Activated T-helper 1 cell treated with anti-CD3 and anti-CD28 coated beads, Interleukin-12 subunit alpha, Interleukin-12 subunit beta, Interleukin-2, Interleukin-4 antibody, amounts not matched to agents 30 ng/mL and 10 ng/mL and 1 ng/mL, durations not matched to agents 14 hours and 24 hours and 36 hours (primary cell): ENCODE data around the gene ARL4A. TPM values are rescaled to one million over a fixed set of nuclear protein-coding genes. Genes with fewer than 3 reads are reported as not detected.

Experiments used
- DNase-seq: peaks from one replicate; pipeline ENCODE4 v3.0.0; 2021; ENCODE audit warnings: low spot score
- H3K27ac Mint-ChIP-seq: one replicate; pipeline ENCODE4 v1.8.0; 2021; ENCODE audit warnings: mild to moderate bottlenecking, mixed read lengths
- H3K27me3 Mint-ChIP-seq: one replicate; pipeline ENCODE4 v1.8.0; 2022; ENCODE audit warnings: mild to moderate bottlenecking, moderate library complexity, mixed read lengths; ENCODE audit not compliant: insufficient read depth
- H3K36me3 Mint-ChIP-seq: one replicate; pipeline ENCODE4 v1.8.0; 2021; ENCODE audit warnings: low read depth, mixed read lengths
- H3K4me1 Mint-ChIP-seq: one replicate; pipeline ENCODE4 v1.8.0; 2021; ENCODE audit warnings: low read depth, mixed read lengths
- H3K4me3 Mint-ChIP-seq: one replicate; pipeline ENCODE4 v1.8.0; 2021; ENCODE audit warnings: mild to moderate bottlenecking, moderate library complexity, mixed read lengths
- H3K9me3 Mint-ChIP-seq: one replicate; pipeline ENCODE4 v1.8.0; 2021; ENCODE audit warnings: mixed read lengths
- intact Hi-C: fragments of 100-400 bp; cut with micrococcal nuclease; formaldehyde crosslinking; loops from one replicate; pipeline ENCODE4 v1.15.1; 2024
- total RNA-seq: library from RNA; stranded (reverse); gene quantifications from 2 replicates; pipeline ENCODE4 v1.2.3, GENCODE V29; 2022

ARL4A gene
- total RNA-seq, 1 donor from 2014 or later: 10.2 TPM

- intact Hi-C loops: no loop called here
- Mint-ChIP-seq H3K36me3 (no peaks in the 10 kb centered on the region), H3K27me3 (no peaks in the 10 kb centered on the region), H3K4me1 (peaks cover 23% of the 10 kb centered on the region), H3K27ac (no peak overlapping the region), H3K4me3 (no peak overlapping the region), H3K9me3 (no peaks in the 10 kb centered on the region)
- no peak for DNase-seq
Measured at GRCh38 chr7:12692479-12693259, 5.2 kb downstream of the ARL4A start.

GRCh38 chr7:12694817-12695216, 7.4 kb downstream of the ARL4A start:
- H3K4me1 Mint-ChIP-seq: peaks cover 6% of the 10 kb centered on the region
- no peak for DNase-seq

GRCh38 chr7:12695965-12696364, 8.5 kb downstream of the ARL4A start:
- Mint-ChIP-seq H3K27ac (no peak overlapping the region), H3K4me3 (no peak overlapping the region), H3K9me3 (no peaks in the 10 kb centered on the region), H3K27me3 (no peaks in the 10 kb centered on the region), H3K4me1 (peaks cover 6% of the 10 kb centered on the region), H3K36me3 (peaks cover 2% of the 10 kb centered on the region)
- no peak for DNase-seq
- intact Hi-C loops: no loop called here

More at GRCh38 chr7:12694817-12695216, 7.4 kb downstream of the ARL4A start:
- Mint-ChIP-seq H3K4me3 (no peak overlapping the region), H3K27me3 (no peaks in the 10 kb centered on the region), H3K36me3 (peaks cover 2% of the 10 kb centered on the region), H3K9me3 (no peaks in the 10 kb centered on the region), H3K27ac (no peak overlapping the region)
- intact Hi-C loops: no loop called here

GRCh38 chr7:12699299-12699698, 11.9 kb downstream of the ARL4A start:
- no peaks in the 10 kb centered on the region for H3K4me1 Mint-ChIP-seq
- no peak for DNase-seq
- no peaks in the 10 kb centered on the region for H3K27me3 Mint-ChIP-seq
- H3K36me3 Mint-ChIP-seq: peaks cover 2% of the 10 kb centered on the region
- H3K27ac Mint-ChIP-seq: no peak overlapping the region
- H3K9me3 Mint-ChIP-seq: peaks cover 6% of the 10 kb centered on the region
- no peak overlapping the region for H3K4me3 Mint-ChIP-seq
- intact Hi-C loops: no loop called here

- Mint-ChIP-seq H3K36me3 (peaks cover 2% of the 10 kb centered on the region), H3K4me1 (no peaks in the 10 kb centered on the region), H3K9me3 (peaks cover 6% of the 10 kb centered on the region), H3K27ac (no peak overlapping the region), H3K4me3 (no peak overlapping the region), H3K27me3 (no peaks in the 10 kb centered on the region)
- intact Hi-C loops: no loop called here
- no peak for DNase-seq
Measured at GRCh38 chr7:12701433-12701832, 14.0 kb downstream of the ARL4A start.

- peaks cover 6% of the 10 kb centered on the region for H3K9me3 Mint-ChIP-seq
- H3K4me3 Mint-ChIP-seq: no peak overlapping the region
- intact Hi-C loops: no loop called here
Measured at GRCh38 chr7:12703881-12704280, 16.4 kb downstream of the ARL4A start.

GRCh38 chr7:12705878-12706277, 18.4 kb downstream of the ARL4A start:
- Mint-ChIP-seq H3K27ac (no peak overlapping the region), H3K27me3 (no peaks in the 10 kb centered on the region), H3K4me1 (no peaks in the 10 kb centered on the region), H3K4me3 (no peak overlapping the region), H3K9me3 (peaks cover 6% of the 10 kb centered on the region), H3K36me3 (no peaks in the 10 kb centered on the region)
- no peak for DNase-seq
- intact Hi-C loops: no loop called here

More at GRCh38 chr7:12703881-12704280, 16.4 kb downstream of the ARL4A start:
- Mint-ChIP-seq H3K27ac (no peak overlapping the region), H3K27me3 (no peaks in the 10 kb centered on the region), H3K36me3 (peaks cover 2% of the 10 kb centered on the region), H3K4me1 (no peaks in the 10 kb centered on the region)
- DNase-seq: no peak

GRCh38 chr7:12706900-12707536, 19.6 kb downstream of the ARL4A start:
- Mint-ChIP-seq H3K27ac (no peak overlapping the region), H3K27me3 (no peaks in the 10 kb centered on the region), H3K36me3 (no peaks in the 10 kb centered on the region), H3K9me3 (no peaks in the 10 kb centered on the region), H3K4me3 (no peak overlapping the region), H3K4me1 (no peaks in the 10 kb centered on the region)
- intact Hi-C loops: no loop called here
- no peak for DNase-seq

GRCh38 chr7:12708314-12708713, 20.9 kb downstream of the ARL4A start:
- H3K4me3 Mint-ChIP-seq: no peak overlapping the region
- no peaks in the 10 kb centered on the region for H3K27me3 Mint-ChIP-seq
- H3K36me3 Mint-ChIP-seq: no peaks in the 10 kb centered on the region
- DNase-seq: no peak
- intact Hi-C loops: no loop called here
- H3K4me1 Mint-ChIP-seq: no peaks in the 10 kb centered on the region
- H3K27ac Mint-ChIP-seq: no peak overlapping the region
- H3K9me3 Mint-ChIP-seq: no peaks in the 10 kb centered on the region

- H3K27ac Mint-ChIP-seq: no peak overlapping the region
- H3K4me3 Mint-ChIP-seq: no peak overlapping the region
- H3K27me3 Mint-ChIP-seq: no peaks in the 10 kb centered on the region
- peaks cover 3% of the 10 kb centered on the region for H3K4me1 Mint-ChIP-seq
- no peak for DNase-seq
- no peaks in the 10 kb centered on the region for H3K9me3 Mint-ChIP-seq
- intact Hi-C loops: no loop called here
- no peaks in the 10 kb centered on the region for H3K36me3 Mint-ChIP-seq
Measured at GRCh38 chr7:12709726-12710502, 22.5 kb downstream of the ARL4A start.

GRCh38 chr7:12711124-12711523, 23.7 kb downstream of the ARL4A start:
- Mint-ChIP-seq H3K4me1 (peaks cover 15% of the 10 kb centered on the region), H3K4me3 (no peak overlapping the region), H3K36me3 (no peaks in the 10 kb centered on the region), H3K9me3 (no peaks in the 10 kb centered on the region), H3K27me3 (no peaks in the 10 kb centered on the region), H3K27ac (no peak overlapping the region)
- DNase-seq: no peak
- intact Hi-C loops: no loop called here

GRCh38 chr7:12712236-12712635, 24.8 kb downstream of the ARL4A start:
- Mint-ChIP-seq H3K4me1 (peaks cover 22% of the 10 kb centered on the region), H3K27me3 (no peaks in the 10 kb centered on the region), H3K9me3 (no peaks in the 10 kb centered on the region), H3K27ac (no peak overlapping the region), H3K4me3 (no peak overlapping the region), H3K36me3 (no peaks in the 10 kb centered on the region)
- intact Hi-C loops: no loop called here
- no peak for DNase-seq
